Measurements from ENCODE around the gene LY6G5C.

DNA sequence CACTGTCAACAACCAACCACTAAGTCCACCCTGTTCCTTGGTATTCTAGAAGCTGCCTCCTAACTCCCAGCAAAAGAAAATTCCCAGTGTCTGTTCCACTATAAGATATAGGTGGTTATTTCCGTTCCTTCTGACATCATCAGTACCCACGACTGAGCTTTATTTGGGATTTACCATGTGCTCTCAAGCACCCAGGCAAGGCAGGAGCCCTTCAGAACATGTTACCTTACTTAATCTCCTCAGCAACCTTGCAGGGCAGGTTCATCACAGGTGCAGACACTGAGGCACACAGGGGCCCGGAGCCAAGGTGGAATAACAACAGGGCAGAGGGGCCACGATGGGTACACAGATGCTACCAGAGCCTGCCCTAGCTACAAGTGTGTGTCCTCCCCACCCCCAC is 11.5 kb upstream of the LY6G5C start:
- no peak for TF ChIP-seq CTCF (IDR thresholded peaks at IDR 0.05; ENCODE audit: extremely low read depth in 1 of 2, insufficient read depth in 1 of 2, low read depth in 1 of 2, low read length in 2 of 2)
- no peak for TF ChIP-seq POLR2A (IDR thresholded peaks at IDR 0.05; ENCODE audit: low read depth, low read length)
- no peak for TF ChIP-seq MYC (IDR thresholded peaks at IDR 0.05; ENCODE audit: low read depth, low read length)
- TF ChIP-seq MAX (IDR thresholded peaks at IDR 0.05; ENCODE audit: insufficient read depth, insufficient read length) = no peak
- no peak for TF ChIP-seq EZH2 (IDR thresholded peaks at IDR 0.05; ENCODE audit: borderline replicate concordance, low read depth, low read length, severe bottlenecking)

All from endothelial cell of umbilical vein (primary cell).